Activated CD4-positive, alpha-beta T cell treated with anti-CD3 and anti-CD28 coated beads for 36 hours (primary cell): ENCODE measurements around the gene ORC1. TPM values are rescaled to one million over a fixed set of nuclear protein-coding genes. Genes with fewer than 3 reads are reported as not detected.

Experiments
- ATAC-seq: fragments of 200-7000 bp; cut with Tn5 transposase; one replicate; pipeline ENCODE4 v1.10.0; 2021; ENCODE audit warnings: mild to moderate bottlenecking, moderate library complexity
- CTCF ChIA-PET: fragments of 350-600 bp; sonication (Branson Sonifier 250); formaldehyde crosslinking; loops from one replicate; lab custom pipeline; 2021; ENCODE audit warnings: antibody characterized with exemption; lab: Charles Lee
- POLR2A ChIA-PET: fragments of 350-600 bp; sonication (Branson Sonifier 250); formaldehyde crosslinking; loops from one replicate; lab custom pipeline; 2021; ENCODE audit warnings: antibody characterized with exemption, inconsistent platforms; lab: Charles Lee
- DNase-seq: peaks from one replicate; pipeline ENCODE4 v3.0.0-alpha.2; 2020
- H3K27ac Mint-ChIP-seq: one replicate; pipeline ENCODE4 v1.8.0; 2021; ENCODE audit warnings: mixed read lengths
- H3K27me3 Mint-ChIP-seq: one replicate; pipeline ENCODE4 v1.8.0; 2021; ENCODE audit warnings: mixed read lengths
- H3K36me3 Mint-ChIP-seq: one replicate; pipeline ENCODE4 v1.8.0; 2021; ENCODE audit warnings: low read depth, mixed read lengths
- H3K4me1 Mint-ChIP-seq: one replicate; pipeline ENCODE4 v1.8.0; 2021; ENCODE audit warnings: mixed read lengths
- H3K4me3 Mint-ChIP-seq: one replicate; pipeline ENCODE4 v1.8.0; 2021; ENCODE audit warnings: mild to moderate bottlenecking, moderate library complexity, mixed read lengths
- H3K9me3 Mint-ChIP-seq: one replicate; pipeline ENCODE4 v1.8.0; 2021; ENCODE audit warnings: low read depth, mixed read lengths
- intact Hi-C, 2 experiments: fragments of 100-400 bp; cut with DNase I in 1 of 2; cut with micrococcal nuclease in 1 of 2; formaldehyde crosslinking; loops; one replicate each; pipeline versions ENCODE4 v1.14.2 to v1.15.1; 2022 to 2024; cut with DNase I, micrococcal nuclease
- total RNA-seq, 2 experiments: library from RNA; stranded (reverse); gene quantifications; one replicate each; pipeline ENCODE4 v1.2.3, GENCODE V29; 2021

Gene ORC1
- total RNA-seq, 2 experiments from 2014 or later: 51.0 to 57.9 TPM

- ChIA-PET POLR2A (interaction anchor here (0.6 kb wide), 1 partner anchor 46 kb away, joined by 4 read pairs; no protein-coding TSS in a partner anchor), CTCF (interaction anchor here (0.6 to 1.2 kb wide), 2 partner anchors 16 to 93 kb away, joined by 3 to 4 read pairs; no protein-coding TSS in a partner anchor)
- Mint-ChIP-seq H3K36me3 (peaks cover 9% of the 10 kb centered on the region), H3K9me3 (no peaks in the 10 kb centered on the region), H3K4me3 (no peak overlapping the region), H3K27me3 (no peaks in the 10 kb centered on the region), H3K4me1 (no peaks in the 10 kb centered on the region), H3K27ac (peak overlapping the region; percentile 42)
- ATAC-seq: no peak
- intact Hi-C loops: no loop called here
- no peak for DNase-seq
These were observed 55.4 kb downstream of the ORC1 start for GRCh38 chr1:52348704-52349300.

GRCh38 chr1:52346653-52347052 lies 57.6 kb downstream of the ORC1 start:
- Mint-ChIP-seq H3K9me3 (no peaks in the 10 kb centered on the region), H3K27me3 (no peaks in the 10 kb centered on the region), H3K36me3 (peaks cover 5% of the 10 kb centered on the region), H3K4me3 (no peak overlapping the region), H3K4me1 (no peaks in the 10 kb centered on the region), H3K27ac (no peak overlapping the region)
- ChIA-PET CTCF (interaction anchor here (0.6 kb wide), 1 partner anchor 50 kb away, joined by 3 read pairs; no protein-coding TSS in a partner anchor), POLR2A (no interaction called here)
- DNase-seq (no peak), ATAC-seq (no peak)
- intact Hi-C loops: no loop called here

GRCh38 chr1:52345252-52345651 lies 59.0 kb downstream of the ORC1 start:
- DNase-seq (no peak), ATAC-seq (no peak)
- ChIA-PET POLR2A (no interaction called here), CTCF (interaction anchor here (0.7 kb wide), 1 partner anchor 333 kb away, joined by 3 read pairs; no protein-coding TSS in a partner anchor)
- no peaks in the 10 kb centered on the region for H3K9me3 Mint-ChIP-seq
- H3K4me1 Mint-ChIP-seq: no peaks in the 10 kb centered on the region
- intact Hi-C loops: no loop called here
- H3K4me3 Mint-ChIP-seq: no peak overlapping the region
- H3K36me3 Mint-ChIP-seq: peaks cover 3% of the 10 kb centered on the region
- no peaks in the 10 kb centered on the region for H3K27me3 Mint-ChIP-seq
- H3K27ac Mint-ChIP-seq: no peak overlapping the region

- H3K36me3 Mint-ChIP-seq: peaks cover 3% of the 10 kb centered on the region
- ChIA-PET POLR2A (interaction anchor here (0.6 kb wide), 1 partner anchor 301 kb away, joined by 8 read pairs; no protein-coding TSS in a partner anchor), CTCF (interaction anchor here (0.6 kb wide), 1 partner anchor 326 kb away, joined by 4 read pairs; no protein-coding TSS in a partner anchor)
- H3K27ac Mint-ChIP-seq: no peak overlapping the region
- no peak overlapping the region for H3K4me3 Mint-ChIP-seq
- H3K9me3 Mint-ChIP-seq: no peaks in the 10 kb centered on the region
- intact Hi-C loops: no loop called here
- DNase-seq: no peak
- no peaks in the 10 kb centered on the region for H3K4me1 Mint-ChIP-seq
- ATAC-seq: no peak
- no peaks in the 10 kb centered on the region for H3K27me3 Mint-ChIP-seq
These were observed 60.2 kb downstream of the ORC1 start for GRCh38 chr1:52343979-52344378.

- CTCF ChIA-PET: interaction anchor here (0.7 to 0.8 kb wide), 3 partner anchors 9 to 491 kb away, joined by 3 to 4 read pairs (median 4); no protein-coding TSS in a partner anchor
- Mint-ChIP-seq H3K4me1 (no peaks in the 10 kb centered on the region), H3K4me3 (no peak overlapping the region), H3K27ac (no peak overlapping the region), H3K9me3 (no peaks in the 10 kb centered on the region), H3K36me3 (peaks cover 3% of the 10 kb centered on the region), H3K27me3 (no peaks in the 10 kb centered on the region)
- ATAC-seq: no peak
- DNase-seq: no peak
- POLR2A ChIA-PET: no interaction called here
- intact Hi-C loops: no loop called here
These were observed 62.5 kb downstream of the ORC1 start for GRCh38 chr1:52341655-52342260.

GRCh38 chr1:52337439-52337838 lies 66.8 kb downstream of the ORC1 start:
- DNase-seq (no peak), ATAC-seq (no peak)
- POLR2A ChIA-PET: no interaction called here
- H3K27me3 Mint-ChIP-seq: no peaks in the 10 kb centered on the region
- CTCF ChIA-PET: no interaction called here
- H3K36me3 Mint-ChIP-seq: no peaks in the 10 kb centered on the region
- H3K27ac Mint-ChIP-seq: no peak overlapping the region
- H3K4me1 Mint-ChIP-seq: no peaks in the 10 kb centered on the region
- intact Hi-C loops: loop anchor here in 1 of 2 experiments (5.0 kb wide), 1 partner anchor 50 kb away; no protein-coding TSS in a partner anchor
- no peaks in the 10 kb centered on the region for H3K9me3 Mint-ChIP-seq
- no peak overlapping the region for H3K4me3 Mint-ChIP-seq

- Mint-ChIP-seq H3K4me1 (no peaks in the 10 kb centered on the region), H3K9me3 (no peaks in the 10 kb centered on the region), H3K27ac (no peak overlapping the region), H3K36me3 (no peaks in the 10 kb centered on the region), H3K27me3 (no peaks in the 10 kb centered on the region), H3K4me3 (no peak overlapping the region)
- ChIA-PET POLR2A (no interaction called here), CTCF (no interaction called here)
- intact Hi-C loops: loop anchor here in 1 of 2 experiments (5.0 kb wide), 1 partner anchor 52 kb away; no protein-coding TSS in a partner anchor
- ATAC-seq (no peak), DNase-seq (no peak)
These were observed 69.2 kb downstream of the ORC1 start for GRCh38 chr1:52334906-52335528.

GRCh38 chr1:52332411-52332810 lies 71.8 kb downstream of the ORC1 start:
- DNase-seq (no peak), ATAC-seq (no peak)
- H3K4me1 Mint-ChIP-seq: no peaks in the 10 kb centered on the region
- ChIA-PET POLR2A (no interaction called here), CTCF (no interaction called here)
- no peaks in the 10 kb centered on the region for H3K9me3 Mint-ChIP-seq
- H3K27me3 Mint-ChIP-seq: no peaks in the 10 kb centered on the region
- no peak overlapping the region for H3K27ac Mint-ChIP-seq
- intact Hi-C loops: no loop called here
- no peaks in the 10 kb centered on the region for H3K36me3 Mint-ChIP-seq
- H3K4me3 Mint-ChIP-seq: no peak overlapping the region

GRCh38 chr1:52328615-52329014 lies 75.6 kb downstream of the ORC1 start:
- POLR2A ChIA-PET: no interaction called here
- no peaks in the 10 kb centered on the region for H3K27me3 Mint-ChIP-seq
- no peak for ATAC-seq
- H3K27ac Mint-ChIP-seq: no peak overlapping the region
- CTCF ChIA-PET: interaction anchor here (0.7 kb wide), 1 partner anchor 213 kb away, joined by 3 read pairs; no protein-coding TSS in a partner anchor
- no peaks in the 10 kb centered on the region for H3K9me3 Mint-ChIP-seq
- no peaks in the 10 kb centered on the region for H3K4me1 Mint-ChIP-seq
- intact Hi-C loops: no loop called here
- no peak for DNase-seq
- H3K4me3 Mint-ChIP-seq: no peak overlapping the region
- no peaks in the 10 kb centered on the region for H3K36me3 Mint-ChIP-seq

- CTCF ChIA-PET: interaction anchor here (0.6 kb wide), 1 partner anchor 11 kb away, joined by 3 read pairs; no protein-coding TSS in a partner anchor
- Mint-ChIP-seq H3K36me3 (peaks cover 2% of the 10 kb centered on the region), H3K4me1 (no peaks in the 10 kb centered on the region), H3K27me3 (no peaks in the 10 kb centered on the region), H3K9me3 (no peaks in the 10 kb centered on the region), H3K4me3 (no peak overlapping the region), H3K27ac (no peak overlapping the region)
- intact Hi-C loops: no loop called here
- ATAC-seq: no peak
- no peak for DNase-seq
- POLR2A ChIA-PET: no interaction called here
These were observed 78.4 kb downstream of the ORC1 start for GRCh38 chr1:52325786-52326185.

- ChIA-PET POLR2A (interaction anchor here (0.7 kb wide), 1 partner anchor 42 kb away, joined by 3 read pairs; the partner anchor contains the start of gene CC2D1B), CTCF (interaction anchor here (0.6 to 0.7 kb wide), 2 partner anchors 12 to 227 kb away, joined by 3 read pairs; no protein-coding TSS in a partner anchor)
- H3K4me1 Mint-ChIP-seq: no peaks in the 10 kb centered on the region
These were observed 80.5 kb downstream of the ORC1 start for GRCh38 chr1:52323731-52324130.

More at GRCh38 chr1:52323731-52324130, 80.5 kb downstream of the ORC1 start:
- DNase-seq (no peak), ATAC-seq (no peak)
- no peaks in the 10 kb centered on the region for H3K27me3 Mint-ChIP-seq
- H3K27ac Mint-ChIP-seq: no peak overlapping the region
- H3K4me3 Mint-ChIP-seq: no peak overlapping the region
- no peaks in the 10 kb centered on the region for H3K9me3 Mint-ChIP-seq
- H3K36me3 Mint-ChIP-seq: peaks cover 2% of the 10 kb centered on the region
- intact Hi-C loops: no loop called here
